K562 (cell line): Measurements from ENCODE around the gene DRG1. TPM values are rescaled to one million over a fixed set of nuclear protein-coding genes. Genes with fewer than 3 reads are reported as not detected.

Experiments used
- BRD9 ChIP-seq: fragments of 450-650 bp; IDR thresholded peaks from 2 replicates; pipeline ENCODE4 v1.6.1; 2018; ENCODE audit warnings: low read depth; ENCODE audit not compliant: partially characterized antibody
- CCNT2 ChIP-seq: IDR thresholded peaks from 2 replicates; pipeline ENCODE4 v1.6.1; 2011; ENCODE audit warnings: borderline replicate concordance, low read depth, mild to moderate bottlenecking, moderate library complexity, mixed read lengths, low read length; ENCODE audit not compliant: insufficient read length; ENCODE audit errors: extremely low read depth
- FOXA1 ChIP-seq: fragments of 450-650 bp; IDR thresholded peaks from 2 replicates; pipeline ENCODE4 v1.6.1; 2016; ENCODE audit warnings: mild to moderate bottlenecking, borderline replicate concordance
- GATAD2B ChIP-seq: fragments of 450-650 bp; IDR thresholded peaks from 2 replicates; pipeline ENCODE4 v1.6.1; 2017; ENCODE audit warnings: mild to moderate bottlenecking, borderline replicate concordance
- MLX ChIP-seq, 2 experiments: fragments of 450-650 bp in 1 of 2; sonication (generic) in 1 of 2; formaldehyde crosslinking; conservative IDR thresholded peaks; 2 replicates each; pipeline versions ENCODE4 v1.4.0 to v1.8.1; 2020 to 2022; ENCODE audit warnings: mild to moderate bottlenecking in 1 of 2, missing genetic modification reagents in 1 of 2
- MTF1 ChIP-seq: fragments of 250-450 bp; sonication (Bioruptor Pico); IDR thresholded peaks from 2 replicates; pipeline ENCODE4 v1.9.0; 2021; ENCODE audit warnings: moderate library complexity, mild to moderate bottlenecking, inconsistent platforms, borderline replicate concordance
- PRPF4 ChIP-seq: fragments of 200-400 bp; formaldehyde crosslinking; IDR thresholded peaks from one replicate; pipeline ENCODE4 v1.6.1; 2017; ENCODE audit warnings: low read length, low read depth, mild to moderate bottlenecking; ENCODE audit not compliant: insufficient read depth, poor library complexity, severe bottlenecking
- RBM14 ChIP-seq: fragments of 200-400 bp; formaldehyde crosslinking; IDR thresholded peaks from 2 replicates; pipeline ENCODE4 v1.6.1; 2018; ENCODE audit warnings: low read depth, mild to moderate bottlenecking, low read length, moderate library complexity, borderline replicate concordance; ENCODE audit not compliant: insufficient read depth
- SOX6 ChIP-seq: fragments of 450-650 bp; IDR thresholded peaks from 2 replicates; pipeline ENCODE4 v1.6.1; 2014; ENCODE audit warnings: mild to moderate bottlenecking
- SRSF3 ChIP-seq: fragments of 200-400 bp; formaldehyde crosslinking; IDR thresholded peaks from 2 replicates; pipeline ENCODE4 v1.6.1; 2016; ENCODE audit warnings: mild to moderate bottlenecking, low read length, moderate library complexity; ENCODE audit not compliant: insufficient read depth
- ZBTB26 ChIP-seq: fragments of 450-650 bp; formaldehyde crosslinking; IDR thresholded peaks from 2 replicates; pipeline ENCODE4 v1.4.0; 2022; ENCODE audit warnings: missing genetic modification characterization
- ZNF318 ChIP-seq, 2 experiments: fragments of 450-650 bp; IDR thresholded peaks; 2 replicates each; pipeline ENCODE4 v1.6.1; 2016; ENCODE audit warnings: mild to moderate bottlenecking in 2 of 2, borderline replicate concordance in 1 of 2, low read depth in 1 of 2, moderate library complexity in 1 of 2
- ZNF639 ChIP-seq, 2 experiments: fragments of 200-800 bp in 1 of 2; sonication (Bioruptor generic) in 1 of 2; sonication (generic) in 1 of 2; formaldehyde crosslinking in 1 of 2; IDR thresholded peaks in 1 of 2; conservative IDR thresholded peaks in 1 of 2; 2 replicates each; pipeline versions ENCODE4 v1.5.0 to v1.6.1; 2016 to 2020; ENCODE audit warnings: missing compliant biosample characterization in 1 of 2, missing genetic modification characterization in 1 of 2, missing genetic modification reagents in 1 of 2
- polyA plus RNA-seq, 8 experiments: library from polyadenylated mRNA; depleted of rRNA in 4 of 8; stranded (reverse) in 5 of 8; unstranded in 3 of 8; fragments of >200 nt; fragmentation: Nextera tagmentation in 2 of 8; fragmentation: Illumina TruSeq in 1 of 8; extraction: Ambion mirVana in 2 of 8; extraction: Trizol in 1 of 8; gene quantifications; 2 replicates each; pipeline versions ENCODE4 v1.2.1 to v1.2.3, GENCODE V29; 2011 to 2014; ENCODE audit warnings: inconsistent platforms in 1 of 8, missing spikeins in 1 of 8
- total RNA-seq, 7 experiments: library from RNA; depleted of rRNA in 6 of 7; stranded (reverse); fragments of >200 nt in 6 of 7; fragmentation: Illumina TruSeq in 2 of 7; extraction: Trizol in 2 of 7; gene quantifications; 2 replicates each; pipeline versions ENCODE4 v1.2.1 to v1.2.3, GENCODE V29; 2011 to 2021; ENCODE audit warnings: low replicate concordance in 1 of 7

Gene DRG1
- total and polyA plus RNA-seq, 9 of the 15 experiments (the other 6 are each of a cell fraction or from before 2014, with no cell fraction given): 76.4 to 211 (median 93.3) TPM

- TF ChIP-seq PRPF4: no peak
- no peak for TF ChIP-seq GATAD2B
- no peak for TF ChIP-seq ZBTB26 (CRISPR knock-in tag)
- no peak for TF ChIP-seq ZNF318 (IDR thresholded peaks at IDR 0.05; ENCODE audit: borderline replicate concordance in 1 of 2, low read depth in 1 of 2)
- peak; percentile 60 for TF ChIP-seq CCNT2
- TF ChIP-seq SRSF3: no peak
- TF ChIP-seq BRD9: no peak
- no peak for TF ChIP-seq SOX6
- no peak for TF ChIP-seq FOXA1
- peak in 1 of 2 experiments; percentile 65; a peak in 2 of 4 replicates for TF ChIP-seq ZNF639 (CRISPR knock-in tag; conservative IDR thresholded peaks at IDR 0.05 in 1 of 2, IDR thresholded peaks at IDR 0.05 in 1 of 2)
- no peak for TF ChIP-seq MLX (CRISPR knock-in tag; conservative IDR thresholded peaks at IDR 0.05)
- no peak for TF ChIP-seq MTF1 (CRISPR knock-in tag)
- TF ChIP-seq RBM14: no peak
These were observed at the start of gene DRG1 (continued) for GRCh38 chr22:31399211-31400022.
